BJ (cell line): ENCODE measurements around the gene GABBR2. TPM values are rescaled to one million over a fixed set of nuclear protein-coding genes. Genes with fewer than 3 reads are reported as not detected.

Experiments used
- CTCF ChIA-PET: fragments of 350-600 bp; formaldehyde crosslinking; extraction: SDS; loops from one replicate; lab custom pipeline; 2021; ENCODE audit warnings: antibody characterized with exemption, inconsistent platforms; lab: Yijun Ruan, JAX
- POLR2A ChIA-PET: fragments of 300-600 bp; sonication (Branson Sonifier 250); formaldehyde crosslinking; extraction: SDS; loops from one replicate; lab custom pipeline; 2021; ENCODE audit warnings: antibody characterized with exemption; lab: Charles Lee
- DNase-seq: peaks from one replicate; pipeline ENCODE4 v3.0.0-alpha.2; 2011; ENCODE audit warnings: low read depth
- H3K27me3 ChIP-seq: 2 replicates; pipeline ENCODE4 v1.6.0; 2011; ENCODE audit warnings: low read length; ENCODE audit not compliant: control insufficient read depth, insufficient read depth
- H3K36me3 ChIP-seq: 2 replicates; pipeline ENCODE4 v1.5.1; 2011; ENCODE audit warnings: low read length; ENCODE audit not compliant: control insufficient read depth, insufficient read depth
- H3K4me3 ChIP-seq: 2 replicates; pipeline ENCODE4 v1.5.1; 2011; ENCODE audit warnings: low read depth, mild to moderate bottlenecking, control low read depth, low read length
- polyA plus RNA-seq: library from polyadenylated mRNA; depleted of rRNA; stranded (reverse); fragments of >200 nt; gene quantifications from 2 replicates; pipeline ENCODE4 v1.2.3, GENCODE V29; 2011
- TF ChIP-seq, protein P1 (sequence below): IDR thresholded peaks from 2 replicates; pipeline ENCODE4 v1.5.1; 2011; ENCODE audit warnings: low read depth, mild to moderate bottlenecking, control low read depth, inconsistent platforms, low read length, moderate library complexity; ENCODE audit not compliant: insufficient read depth

Gene GABBR2
- polyA plus RNA-seq, 1 experiment: 1.6 TPM

DNA sequence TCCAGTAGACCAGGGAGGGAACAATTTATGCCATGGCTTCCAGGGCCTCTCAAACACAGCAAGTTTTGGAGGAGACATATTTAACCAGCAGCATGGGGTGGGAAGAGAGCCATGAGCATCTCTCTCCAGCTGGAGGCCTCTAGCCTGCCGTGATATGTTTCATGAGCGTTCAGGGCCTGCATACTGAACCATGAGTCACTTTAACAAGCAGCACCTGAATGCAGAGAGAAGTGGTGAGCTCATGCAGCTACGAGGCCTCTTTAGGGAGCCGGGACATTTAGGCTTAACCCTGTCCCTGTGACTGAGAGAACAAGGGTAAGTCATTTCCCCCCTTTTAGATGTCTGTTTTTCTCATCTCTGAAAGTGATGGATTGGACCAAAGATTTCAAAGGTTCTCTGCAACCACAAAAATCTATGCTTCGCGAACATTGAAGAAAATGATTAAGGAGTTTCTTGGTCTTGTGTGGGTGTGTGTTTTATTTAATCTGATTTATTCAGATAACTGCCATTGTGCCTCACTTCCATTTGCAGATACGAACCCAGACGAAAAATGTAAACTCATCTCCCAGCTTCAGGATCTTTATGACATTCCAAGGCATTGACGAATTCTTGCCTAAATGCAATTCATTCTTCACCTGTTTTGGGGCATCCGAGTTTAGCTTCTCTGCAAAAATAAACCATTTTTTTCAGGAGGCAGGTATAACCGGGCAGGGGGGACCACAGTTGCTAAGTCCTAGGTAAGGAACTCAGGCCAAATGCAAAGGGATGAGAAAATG, 157.0 kb downstream of the GABBR2 start:
- no peak for DNase-seq
- TF ChIP-seq, protein P1, sequence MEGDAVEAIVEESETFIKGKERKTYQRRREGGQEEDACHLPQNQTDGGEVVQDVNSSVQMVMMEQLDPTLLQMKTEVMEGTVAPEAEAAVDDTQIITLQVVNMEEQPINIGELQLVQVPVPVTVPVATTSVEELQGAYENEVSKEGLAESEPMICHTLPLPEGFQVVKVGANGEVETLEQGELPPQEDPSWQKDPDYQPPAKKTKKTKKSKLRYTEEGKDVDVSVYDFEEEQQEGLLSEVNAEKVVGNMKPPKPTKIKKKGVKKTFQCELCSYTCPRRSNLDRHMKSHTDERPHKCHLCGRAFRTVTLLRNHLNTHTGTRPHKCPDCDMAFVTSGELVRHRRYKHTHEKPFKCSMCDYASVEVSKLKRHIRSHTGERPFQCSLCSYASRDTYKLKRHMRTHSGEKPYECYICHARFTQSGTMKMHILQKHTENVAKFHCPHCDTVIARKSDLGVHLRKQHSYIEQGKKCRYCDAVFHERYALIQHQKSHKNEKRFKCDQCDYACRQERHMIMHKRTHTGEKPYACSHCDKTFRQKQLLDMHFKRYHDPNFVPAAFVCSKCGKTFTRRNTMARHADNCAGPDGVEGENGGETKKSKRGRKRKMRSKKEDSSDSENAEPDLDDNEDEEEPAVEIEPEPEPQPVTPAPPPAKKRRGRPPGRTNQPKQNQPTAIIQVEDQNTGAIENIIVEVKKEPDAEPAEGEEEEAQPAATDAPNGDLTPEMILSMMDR: no peak
- Histone ChIP-seq H3K36me3 (no peaks in the 10 kb centered on the region), H3K27me3 (no peaks in the 10 kb centered on the region), H3K4me3 (no peak overlapping the region)
- ChIA-PET POLR2A (no interaction called here), CTCF (interaction anchor here (1.3 kb wide), 1 partner anchor 17 kb away, joined by 3 read pairs; no protein-coding TSS in a partner anchor)

DNA sequence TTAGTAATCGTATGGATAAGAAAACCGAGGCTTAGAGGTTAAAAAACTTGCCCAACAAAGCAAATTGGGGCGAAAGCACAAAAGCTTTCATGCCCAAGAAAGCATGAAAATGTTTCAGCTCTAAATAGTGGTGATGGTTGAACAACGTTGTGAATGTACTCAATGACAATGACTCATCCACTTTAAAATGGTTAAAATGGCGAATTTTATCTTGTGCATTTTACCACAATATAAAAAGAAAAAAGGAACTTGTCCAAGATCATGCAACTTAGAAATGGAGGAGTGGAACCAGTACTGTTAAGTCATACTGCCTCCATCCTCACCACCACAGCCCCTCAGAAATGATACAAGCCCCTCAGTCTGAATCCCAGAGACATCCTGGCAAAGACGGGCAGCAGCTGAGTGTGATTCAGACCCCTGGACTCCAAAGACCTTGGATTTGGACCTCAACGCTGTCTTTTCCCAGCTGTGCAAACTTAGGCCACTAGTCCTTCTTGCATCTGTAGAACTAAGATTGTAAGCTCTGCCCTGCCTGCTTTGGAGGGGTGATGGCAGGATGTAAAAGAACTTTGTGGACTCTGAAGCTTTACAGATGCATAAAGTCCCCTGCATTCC, 158.4 kb downstream of the GABBR2 start:
- Histone ChIP-seq H3K4me3 (no peak overlapping the region), H3K27me3 (no peaks in the 10 kb centered on the region), H3K36me3 (no peaks in the 10 kb centered on the region)
- ChIA-PET POLR2A (no interaction called here), CTCF (interaction anchor here (0.6 to 1.4 kb wide), 2 partner anchors 27 to 293 kb away, joined by 4 read pairs; no protein-coding TSS in a partner anchor)
- TF ChIP-seq, protein P1: no peak
- DNase-seq: no peak

DNA sequence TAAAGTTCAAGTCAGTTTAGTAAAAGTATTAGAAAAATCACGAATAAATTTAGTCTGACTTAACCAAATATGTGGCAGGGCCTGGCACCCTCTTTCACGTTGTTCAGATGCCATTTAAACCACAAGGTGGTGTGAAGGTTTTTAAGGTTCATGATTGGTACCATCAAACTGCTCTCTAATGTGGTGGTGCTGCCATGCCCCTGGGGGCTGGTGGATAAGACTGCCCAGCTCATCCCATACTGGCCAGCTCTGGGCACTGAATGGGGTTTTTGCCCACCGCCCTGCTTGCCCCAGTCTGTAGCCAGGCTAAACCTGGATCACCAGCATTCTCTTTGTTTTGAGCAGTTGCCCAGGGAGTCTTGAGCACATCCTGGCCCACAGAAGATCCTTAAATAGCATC, 159.3 kb downstream of the GABBR2 start:
- H3K36me3 ChIP-seq: no peaks in the 10 kb centered on the region
- H3K4me3 ChIP-seq: no peak overlapping the region
- TF ChIP-seq, protein P1: no peak
- ChIA-PET CTCF (no interaction called here), POLR2A (no interaction called here)
- no peak for DNase-seq
- H3K27me3 ChIP-seq: no peaks in the 10 kb centered on the region

DNA sequence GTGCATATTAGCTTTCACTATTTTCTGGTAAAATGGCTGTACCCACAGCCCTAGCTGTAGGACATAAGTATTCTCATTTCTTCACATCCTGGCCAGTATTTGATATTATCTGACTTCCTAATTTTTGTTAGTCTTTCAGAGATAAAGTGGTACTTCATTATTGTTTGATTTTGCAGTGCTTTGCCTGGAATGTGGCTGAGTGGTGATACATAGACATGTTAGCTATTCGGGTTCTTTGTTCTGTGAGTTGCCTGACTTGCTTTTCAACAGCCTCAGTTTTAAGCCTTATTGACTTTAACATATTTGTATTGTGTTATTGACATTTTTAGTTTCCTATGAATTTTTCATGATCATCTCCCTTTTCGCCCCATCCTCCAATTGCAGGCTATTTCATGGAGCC, 161.1 kb downstream of the GABBR2 start:
- ChIA-PET CTCF (no interaction called here), POLR2A (no interaction called here)
- DNase-seq: no peak
- TF ChIP-seq, protein P1: no peak
- Histone ChIP-seq H3K36me3 (no peaks in the 10 kb centered on the region), H3K4me3 (no peak overlapping the region), H3K27me3 (no peaks in the 10 kb centered on the region)

DNA sequence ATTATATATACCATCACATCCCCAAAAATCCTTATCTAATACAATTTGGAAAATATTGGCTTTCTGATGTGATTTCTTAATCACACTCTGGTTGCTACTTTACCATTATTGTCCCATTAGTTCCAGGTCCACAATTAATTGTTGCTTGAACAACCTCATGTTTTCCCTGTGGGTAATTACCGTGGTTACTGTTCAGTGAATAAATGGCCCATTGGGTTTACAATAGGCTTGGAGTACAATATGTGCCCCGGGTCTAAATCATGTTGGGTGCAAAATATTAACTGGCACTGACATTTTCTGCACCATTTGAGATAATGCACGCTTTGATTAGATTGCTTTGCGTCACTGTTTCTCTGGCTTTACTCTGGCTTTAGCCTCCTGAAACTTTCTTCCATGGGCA, 163.7 kb downstream of the GABBR2 start:
- POLR2A ChIA-PET: no interaction called here
- Histone ChIP-seq H3K4me3 (no peak overlapping the region), H3K27me3 (0 out of 2 replicates have a peak, but pooled peaks cover 2% of the 10 kb centered on the region), H3K36me3 (no peaks in the 10 kb centered on the region)
- CTCF ChIA-PET: interaction anchor here (1.5 kb wide), 1 partner anchor 10 kb away, joined by 3 read pairs; no protein-coding TSS in a partner anchor
- TF ChIP-seq, protein P1: no peak
- no peak for DNase-seq
